CD4-positive, CD25-positive, alpha-beta regulatory T cell (primary cell): ENCODE results near the gene MICAL3. TPM values are rescaled to one million over a fixed set of nuclear protein-coding genes. Genes with fewer than 3 reads are reported as not detected.
A peak's percentile ranks its signal among the peaks of the same experiment; 100 is the strongest.
"Not testable (repeated sequence)": the region's sequence is repeated elsewhere in the genome, so short reads cannot be mapped to it uniquely, and the experiment has no call there.

ENCODE experiments used
- ATAC-seq, 2 donors: fragments of 150-1000 bp; cut with Tn5 transposase; one replicate each; pipeline ENCODE4 v1.10.0; 2021; ENCODE audit warnings: low read depth in 2 of 2, moderate number of reproducible peaks in 2 of 2, moderate library complexity in 1 of 2
- DNase-seq, 3 donors: peaks; one replicate each; pipeline versions ENCODE4 v3.0.0 to v3.0.0-alpha.2; 2012 to 2022; ENCODE audit warnings: mixed read lengths in 1 of 3
- H3K27ac ChIP-seq: one replicate; pipeline ENCODE4 v1.7.0; 2013; ENCODE audit warnings: mild to moderate bottlenecking, low read length; ENCODE audit not compliant: insufficient read depth, poor library complexity, severe bottlenecking
- H3K27me3 ChIP-seq: one replicate; pipeline ENCODE4 v1.7.0; 2013; ENCODE audit warnings: low read length; ENCODE audit not compliant: control insufficient read depth, insufficient read depth
- H3K36me3 ChIP-seq: one replicate; pipeline ENCODE4 v1.7.0; 2013; ENCODE audit warnings: mild to moderate bottlenecking, low read length, moderate library complexity; ENCODE audit not compliant: control insufficient read depth, insufficient read depth
- H3K4me1 ChIP-seq: 2 replicates; pipeline ENCODE4 v1.7.0; 2013; ENCODE audit warnings: mild to moderate bottlenecking, low read length; ENCODE audit not compliant: insufficient read depth, control insufficient read depth, poor library complexity, severe bottlenecking
- H3K4me3 ChIP-seq: one replicate; pipeline ENCODE4 v1.7.0; 2013; ENCODE audit warnings: low read depth, mild to moderate bottlenecking, low read length, moderate library complexity
- H3K9me3 ChIP-seq, 2 experiments: 1 replicate in 1 of 2; 2 replicates in 1 of 2; pipeline ENCODE4 v1.7.0; 2013; ENCODE audit warnings: low read length in 2 of 2, mild to moderate bottlenecking in 1 of 2, moderate library complexity in 1 of 2; ENCODE audit not compliant: control insufficient read depth in 2 of 2
- H3K27ac Mint-ChIP-seq, 3 donors: one replicate each; pipeline ENCODE4 v1.8.0; 2020 to 2022; ENCODE audit warnings: mild to moderate bottlenecking in 3 of 3, mixed read lengths in 3 of 3, moderate library complexity in 2 of 3
- H3K27me3 Mint-ChIP-seq: one replicate; pipeline ENCODE4 v1.8.0; 2022; ENCODE audit warnings: mild to moderate bottlenecking, mixed read lengths
- H3K36me3 Mint-ChIP-seq: one replicate; pipeline ENCODE4 v1.8.0; 2020; ENCODE audit warnings: mixed read lengths
- H3K4me1 Mint-ChIP-seq, 4 donors: one replicate each; pipeline ENCODE4 v1.8.0; 2020 to 2022; ENCODE audit warnings: mixed read lengths in 4 of 4, mild to moderate bottlenecking in 1 of 4
- H3K4me3 Mint-ChIP-seq, 4 donors: one replicate each; pipeline ENCODE4 v1.8.0; 2020 to 2022; ENCODE audit warnings: mild to moderate bottlenecking in 4 of 4, mixed read lengths in 4 of 4, moderate library complexity in 3 of 4
- H3K9me3 Mint-ChIP-seq, 7 donors: one replicate each; pipeline ENCODE4 v1.8.0; 2020 to 2022; ENCODE audit warnings: mixed read lengths in 7 of 7, mild to moderate bottlenecking in 3 of 7, moderate library complexity in 2 of 7
- polyA plus RNA-seq, 4 donors: library from polyadenylated mRNA; unstranded; fragments of 300-500 nt; fragmentation: Illumina TruSeq; gene quantifications; one replicate each; pipeline ENCODE4 v1.2.3, GENCODE V29; 2021
- total RNA-seq: library from RNA; stranded (reverse); gene quantifications from one replicate; pipeline ENCODE4 v1.2.3, GENCODE V29; 2022

MICAL3 gene
- total and polyA plus RNA-seq, 5 donors from 2014 or later = 0.71 to 39.9 (median 1.8) TPM

GRCh38 chr22:17770180-17771077 is 253.9 kb downstream of the MICAL3 start:
- H3K27me3 Mint-ChIP-seq = peaks cover under 1% of the 10 kb centered on the region
- Histone ChIP-seq H3K36me3 (no peaks in the 10 kb centered on the region), H3K9me3 (no peaks in the 10 kb centered on the region), H3K4me3 (no peak overlapping the region), H3K27me3 (no peaks in the 10 kb centered on the region), H3K27ac (no peak overlapping the region), H3K4me1 (peaks cover 54% of the 10 kb centered on the region)
- H3K36me3 Mint-ChIP-seq = peaks cover 5% of the 10 kb centered on the region
- DNase-seq (no peak), ATAC-seq (no peak)
- peaks cover 15 to 69% (median 34%) of the 10 kb centered on the region in 4 donors for H3K4me1 Mint-ChIP-seq
- H3K9me3 Mint-ChIP-seq = no peaks in the 10 kb centered on the region
- peak overlapping the region; percentile 15 to 73 (median 55) for H3K4me3 Mint-ChIP-seq
- peak overlapping the region; percentile 38 to 74 (median 72) for H3K27ac Mint-ChIP-seq

- no peak overlapping the region for H3K27ac ChIP-seq
- Mint-ChIP-seq H3K27me3 (peaks cover 5% of the 10 kb centered on the region), H3K4me1 (peaks cover 10 to 67% (median 32%) of the 10 kb centered on the region in 4 donors), H3K27ac (peak overlapping the region in 2 of 3 donors; percentile 48 to 74), H3K36me3 (peaks cover 5% of the 10 kb centered on the region), H3K4me3 (peak overlapping the region in 2 of 4 donors; percentile 6 to 73), H3K9me3 (no peaks in the 10 kb centered on the region)
- no peaks in the 10 kb centered on the region for H3K36me3 ChIP-seq
- ATAC-seq (no peak), DNase-seq (no peak)
- no peaks in the 10 kb centered on the region for H3K9me3 ChIP-seq
- H3K27me3 ChIP-seq = no peaks in the 10 kb centered on the region
- no peak overlapping the region for H3K4me3 ChIP-seq
- H3K4me1 ChIP-seq = peaks cover 47% of the 10 kb centered on the region
These were observed 254.7 kb downstream of the MICAL3 start for GRCh38 chr22:17769716-17770082.

GRCh38 chr22:17769013-17769715 is 255.2 kb downstream of the MICAL3 start:
- H3K4me1 ChIP-seq = peaks cover 44% of the 10 kb centered on the region
- peaks cover 10 to 70% (median 34%) of the 10 kb centered on the region in 4 donors for H3K4me1 Mint-ChIP-seq

GRCh38 chr22:17767233-17768065 is 256.9 kb downstream of the MICAL3 start:
- peak; percentile 87 to 90 for ATAC-seq
- DNase-seq = peak in 2 of 3 donors; percentile 69 to 87
- Mint-ChIP-seq H3K4me1 (peaks cover 10 to 64% (median 32%) of the 10 kb centered on the region in 4 donors), H3K4me3 (peak overlapping the region; percentile 58 to 82 (median 73)), H3K27me3 (peaks cover 8% of the 10 kb centered on the region), H3K9me3 (no peaks in the 10 kb centered on the region), H3K36me3 (peaks cover 10% of the 10 kb centered on the region), H3K27ac (peak overlapping the region; percentile 85 to 89 (median 88))
- no peaks in the 10 kb centered on the region for H3K36me3 ChIP-seq
- H3K4me3 ChIP-seq = peak overlapping the region; percentile 81
- peaks cover 27% of the 10 kb centered on the region for H3K4me1 ChIP-seq
- H3K27me3 ChIP-seq = no peaks in the 10 kb centered on the region
- H3K27ac ChIP-seq = peak overlapping the region; percentile 25
- no peaks in the 10 kb centered on the region for H3K9me3 ChIP-seq

More at GRCh38 chr22:17769013-17769715, 255.2 kb downstream of the MICAL3 start:
- no peaks in the 10 kb centered on the region for H3K27me3 ChIP-seq
- Mint-ChIP-seq H3K9me3 (no peaks in the 10 kb centered on the region), H3K4me3 (no peak overlapping the region), H3K27me3 (peaks cover 5% of the 10 kb centered on the region), H3K36me3 (peaks cover 9% of the 10 kb centered on the region), H3K27ac (peak overlapping the region in 1 of 3 donors; percentile 48)
- no peaks in the 10 kb centered on the region for H3K36me3 ChIP-seq
- no peaks in the 10 kb centered on the region for H3K9me3 ChIP-seq
- no peak overlapping the region for H3K27ac ChIP-seq
- DNase-seq (no peak), ATAC-seq (no peak)
- H3K4me3 ChIP-seq = no peak overlapping the region

- not testable (repeated sequence) for H3K4me3 ChIP-seq, H3K27me3 Mint-ChIP-seq, H3K36me3 ChIP-seq, ATAC-seq, H3K9me3 ChIP-seq, H3K27me3 ChIP-seq, DNase-seq, H3K9me3 Mint-ChIP-seq, H3K27ac ChIP-seq, H3K36me3 Mint-ChIP-seq, H3K4me3 Mint-ChIP-seq
- peaks cover 10 to 53% (median 26%) of the 10 kb centered on the region in 4 donors for H3K4me1 Mint-ChIP-seq
- peaks cover 14% of the 10 kb centered on the region for H3K4me1 ChIP-seq
- peak overlapping the region in 1 of 3 donors; percentile 94 for H3K27ac Mint-ChIP-seq
These were observed 259.5 kb downstream of the MICAL3 start for GRCh38 chr22:17764852-17765251.

- H3K9me3 Mint-ChIP-seq = no peaks in the 10 kb centered on the region
- H3K27me3 Mint-ChIP-seq = peaks cover 8% of the 10 kb centered on the region
- no peak for ATAC-seq
- peaks cover 5% of the 10 kb centered on the region for H3K36me3 Mint-ChIP-seq
- Histone ChIP-seq H3K36me3 (no peaks in the 10 kb centered on the region), H3K27ac (no peak overlapping the region), H3K27me3 (no peaks in the 10 kb centered on the region), H3K4me3 (no peak overlapping the region), H3K9me3 (no peaks in the 10 kb centered on the region), H3K4me1 (peaks cover 14% of the 10 kb centered on the region)
- H3K4me3 Mint-ChIP-seq = peak overlapping the region in 1 of 4 donors; percentile 60
- peak overlapping the region in 2 of 3 donors; percentile 87 to 94 for H3K27ac Mint-ChIP-seq
- H3K4me1 Mint-ChIP-seq = peaks cover 10 to 47% (median 25%) of the 10 kb centered on the region in 4 donors
- no peak for DNase-seq
These were observed 260.3 kb downstream of the MICAL3 start for GRCh38 chr22:17764036-17764435.

- not testable (repeated sequence) for ATAC-seq
- peak overlapping the region in 1 of 3 donors; percentile 47 for H3K27ac Mint-ChIP-seq
These were observed 260.9 kb downstream of the MICAL3 start for GRCh38 chr22:17763442-17763841.

More at GRCh38 chr22:17763442-17763841, 260.9 kb downstream of the MICAL3 start:
- H3K27ac ChIP-seq, H3K9me3 Mint-ChIP-seq, H3K9me3 ChIP-seq, H3K27me3 ChIP-seq, DNase-seq, H3K36me3 Mint-ChIP-seq, H3K36me3 ChIP-seq, H3K27me3 Mint-ChIP-seq, H3K4me3 ChIP-seq, H3K4me3 Mint-ChIP-seq: not testable (repeated sequence)
- peaks cover 10 to 46% (median 24%) of the 10 kb centered on the region in 4 donors for H3K4me1 Mint-ChIP-seq
- peaks cover 14% of the 10 kb centered on the region for H3K4me1 ChIP-seq
